OCI-LY1 (cell line): ENCODE results near the gene CARD14.

ENCODE experiments used
- CTCF ChIP-seq: fragments of 200-600 bp; sonication (generic), shearing (Covaris generic); IDR thresholded peaks from 2 replicates; pipeline ENCODE4 v1.5.1; 2017; ENCODE audit warnings: mild to moderate bottlenecking, antibody characterized with exemption, low read length, moderate library complexity, mixed read lengths
- EZH2 ChIP-seq: fragments of 200-600 bp; sonication (generic), shearing (Covaris generic); IDR thresholded peaks from 2 replicates; pipeline ENCODE4 v1.8.0; 2017; ENCODE audit warnings: borderline replicate concordance, mixed run types, mild to moderate bottlenecking, antibody characterized with exemption, low read length, moderate library complexity, mixed read lengths

GRCh38 chr17:80183581-80184422 lies 14.0 kb downstream of the CARD14 start:
- TF ChIP-seq EZH2 (no peak), CTCF (no peak)
